Activated CD4-positive, alpha-beta memory T cell treated with anti-CD3 and anti-CD28 coated beads for 36 hours (primary cell): ENCODE results near the gene MAPK8IP1. TPM values are rescaled to one million over a fixed set of nuclear protein-coding genes. Genes with fewer than 3 reads are reported as not detected.

ENCODE experiments used
- CTCF ChIA-PET: fragments of 350-600 bp; sonication (Branson Sonifier 250); formaldehyde crosslinking; loops from one replicate; lab custom pipeline; 2021; ENCODE audit warnings: antibody characterized with exemption, inconsistent platforms; lab: Charles Lee
- POLR2A ChIA-PET: fragments of 350-600 bp; sonication (Branson Sonifier 250); formaldehyde crosslinking; loops from one replicate; lab custom pipeline; 2021; ENCODE audit warnings: antibody characterized with exemption; lab: Charles Lee
- DNase-seq: peaks from one replicate; pipeline ENCODE4 v3.0.0-alpha.2; 2020
- H3K27ac Mint-ChIP-seq: one replicate; pipeline ENCODE4 v1.8.0; 2021; ENCODE audit warnings: mixed read lengths
- H3K27me3 Mint-ChIP-seq: one replicate; pipeline ENCODE4 v1.8.0; 2021; ENCODE audit warnings: mixed read lengths
- H3K36me3 Mint-ChIP-seq: one replicate; pipeline ENCODE4 v1.8.0; 2021; ENCODE audit warnings: mixed read lengths
- H3K4me1 Mint-ChIP-seq: one replicate; pipeline ENCODE4 v1.8.0; 2021; ENCODE audit warnings: low read depth, mixed read lengths
- H3K4me3 Mint-ChIP-seq: one replicate; pipeline ENCODE4 v1.8.0; 2021; ENCODE audit warnings: mild to moderate bottlenecking, mixed read lengths
- H3K9me3 Mint-ChIP-seq: one replicate; pipeline ENCODE4 v1.8.0; 2021; ENCODE audit warnings: mixed read lengths
- intact Hi-C: fragments of 100-400 bp; cut with micrococcal nuclease; formaldehyde crosslinking; loops from one replicate; pipeline ENCODE4 v1.15.1; 2023
- total RNA-seq, 2 experiments: library from RNA; stranded (reverse); gene quantifications; one replicate each; pipeline ENCODE4 v1.2.3, GENCODE V29; 2021

The MAPK8IP1 gene
- total RNA-seq, 2 experiments from 2014 or later: 0.43 to 0.58 TPM

GRCh38 chr11:45933846-45934579 lies 48.6 kb downstream of the MAPK8IP1 start:
- H3K27me3 Mint-ChIP-seq: no peaks in the 10 kb centered on the region
- peaks cover 8% of the 10 kb centered on the region for H3K36me3 Mint-ChIP-seq
- no peak overlapping the region for H3K27ac Mint-ChIP-seq
- no peak for DNase-seq
- H3K9me3 Mint-ChIP-seq: no peaks in the 10 kb centered on the region
- no peak overlapping the region for H3K4me3 Mint-ChIP-seq
- ChIA-PET POLR2A (no interaction called here), CTCF (no interaction called here)
- H3K4me1 Mint-ChIP-seq: peaks cover 26% of the 10 kb centered on the region
- intact Hi-C loops: no loop called here

- Mint-ChIP-seq H3K4me3 (no peak overlapping the region), H3K27me3 (no peaks in the 10 kb centered on the region), H3K4me1 (peaks cover 20% of the 10 kb centered on the region), H3K36me3 (peaks cover 8% of the 10 kb centered on the region), H3K9me3 (no peaks in the 10 kb centered on the region), H3K27ac (no peak overlapping the region)
- ChIA-PET CTCF (no interaction called here), POLR2A (no interaction called here)
- intact Hi-C loops: no loop called here
- no peak for DNase-seq
These were observed 49.3 kb downstream of the MAPK8IP1 start for GRCh38 chr11:45934580-45935318.

- Mint-ChIP-seq H3K9me3 (no peaks in the 10 kb centered on the region), H3K4me1 (peaks cover 12% of the 10 kb centered on the region), H3K27me3 (no peaks in the 10 kb centered on the region), H3K27ac (no peak overlapping the region), H3K36me3 (peaks cover 8% of the 10 kb centered on the region), H3K4me3 (no peak overlapping the region)
- ChIA-PET POLR2A (no interaction called here), CTCF (no interaction called here)
- DNase-seq: no peak
- intact Hi-C loops: no loop called here
These were observed 50.1 kb downstream of the MAPK8IP1 start for GRCh38 chr11:45935349-45936064.

GRCh38 chr11:45936511-45937054 lies 51.1 kb downstream of the MAPK8IP1 start:
- Mint-ChIP-seq H3K36me3 (peaks cover 8% of the 10 kb centered on the region), H3K9me3 (no peaks in the 10 kb centered on the region), H3K4me1 (peaks cover 5% of the 10 kb centered on the region), H3K27ac (no peak overlapping the region), H3K4me3 (no peak overlapping the region), H3K27me3 (no peaks in the 10 kb centered on the region)
- POLR2A ChIA-PET: no interaction called here
- no peak for DNase-seq
- intact Hi-C loops: no loop called here
- CTCF ChIA-PET: interaction anchor here (1.1 kb wide), 1 partner anchor 70 kb away, joined by 8 read pairs; no protein-coding TSS in a partner anchor

GRCh38 chr11:45937916-45938315 lies 52.5 kb downstream of the MAPK8IP1 start:
- Mint-ChIP-seq H3K27me3 (no peaks in the 10 kb centered on the region), H3K27ac (no peak overlapping the region), H3K4me1 (peaks cover 3% of the 10 kb centered on the region), H3K36me3 (peaks cover 12% of the 10 kb centered on the region), H3K4me3 (no peak overlapping the region), H3K9me3 (no peaks in the 10 kb centered on the region)
- intact Hi-C loops: no loop called here
- DNase-seq: no peak
- POLR2A ChIA-PET: no interaction called here
- CTCF ChIA-PET: no interaction called here

- H3K9me3 Mint-ChIP-seq: no peaks in the 10 kb centered on the region
- no peaks in the 10 kb centered on the region for H3K27me3 Mint-ChIP-seq
- ChIA-PET CTCF (interaction anchor here (1.1 kb wide), 1 partner anchor 25 kb away, joined by 3 read pairs; no protein-coding TSS in a partner anchor), POLR2A (no interaction called here)
- H3K4me1 Mint-ChIP-seq: peaks cover 3% of the 10 kb centered on the region
- no peak overlapping the region for H3K4me3 Mint-ChIP-seq
- no peak overlapping the region for H3K27ac Mint-ChIP-seq
- intact Hi-C loops: no loop called here
- no peak for DNase-seq
- H3K36me3 Mint-ChIP-seq: peaks cover 11% of the 10 kb centered on the region
These were observed 54.4 kb downstream of the MAPK8IP1 start for GRCh38 chr11:45939836-45940235.

- no peak overlapping the region for H3K27ac Mint-ChIP-seq
- peaks cover 14% of the 10 kb centered on the region for H3K36me3 Mint-ChIP-seq
- no peaks in the 10 kb centered on the region for H3K27me3 Mint-ChIP-seq
- H3K4me3 Mint-ChIP-seq: no peak overlapping the region
- ChIA-PET CTCF (interaction anchor here (1.0 kb wide), 1 partner anchor 24 kb away, joined by 4 read pairs; no protein-coding TSS in a partner anchor), POLR2A (no interaction called here)
- no peaks in the 10 kb centered on the region for H3K9me3 Mint-ChIP-seq
- peaks cover 3% of the 10 kb centered on the region for H3K4me1 Mint-ChIP-seq
- DNase-seq: no peak
- intact Hi-C loops: no loop called here
These were observed 55.8 kb downstream of the MAPK8IP1 start for GRCh38 chr11:45941285-45941684.

GRCh38 chr11:45942381-45942780 lies 56.9 kb downstream of the MAPK8IP1 start:
- Mint-ChIP-seq H3K27ac (no peak overlapping the region), H3K36me3 (peaks cover 11% of the 10 kb centered on the region), H3K27me3 (no peaks in the 10 kb centered on the region), H3K9me3 (no peaks in the 10 kb centered on the region), H3K4me3 (no peak overlapping the region), H3K4me1 (peaks cover 3% of the 10 kb centered on the region)
- intact Hi-C loops: no loop called here
- ChIA-PET CTCF (interaction anchor here (0.7 kb wide), 1 partner anchor 69 kb away, joined by 3 read pairs; no protein-coding TSS in a partner anchor), POLR2A (no interaction called here)
- no peak for DNase-seq

GRCh38 chr11:45945397-45945999 lies 60.0 kb downstream of the MAPK8IP1 start:
- no peaks in the 10 kb centered on the region for H3K9me3 Mint-ChIP-seq
- peaks cover 22% of the 10 kb centered on the region for H3K36me3 Mint-ChIP-seq
- no peak overlapping the region for H3K4me3 Mint-ChIP-seq
- peaks cover 3% of the 10 kb centered on the region for H3K4me1 Mint-ChIP-seq
- POLR2A ChIA-PET: no interaction called here
- CTCF ChIA-PET: no interaction called here
- H3K27me3 Mint-ChIP-seq: no peaks in the 10 kb centered on the region
- intact Hi-C loops: no loop called here
- DNase-seq: no peak
- H3K27ac Mint-ChIP-seq: no peak overlapping the region

- no peak overlapping the region for H3K4me3 Mint-ChIP-seq
- H3K36me3 Mint-ChIP-seq: peaks cover 19% of the 10 kb centered on the region
- no peak for DNase-seq
- no peaks in the 10 kb centered on the region for H3K27me3 Mint-ChIP-seq
- H3K9me3 Mint-ChIP-seq: no peaks in the 10 kb centered on the region
- intact Hi-C loops: no loop called here
- H3K27ac Mint-ChIP-seq: no peak overlapping the region
- ChIA-PET POLR2A (interaction anchor here (0.7 kb wide), 1 partner anchor 39 kb away, joined by 3 read pairs; no protein-coding TSS in a partner anchor), CTCF (interaction anchor here (5.8 kb wide), 1 partner anchor 18 kb away, joined by 34 read pairs; no protein-coding TSS in a partner anchor)
- H3K4me1 Mint-ChIP-seq: no peaks in the 10 kb centered on the region
These were observed 62.4 kb downstream of the MAPK8IP1 start for GRCh38 chr11:45947885-45948284.

GRCh38 chr11:45948356-45948755 lies 62.9 kb downstream of the MAPK8IP1 start:
- ChIA-PET CTCF (interaction anchor here (5.8 kb wide), 1 partner anchor 17 kb away, joined by 34 read pairs; no protein-coding TSS in a partner anchor), POLR2A (interaction anchor here (0.7 kb wide), 1 partner anchor 39 kb away, joined by 3 read pairs; no protein-coding TSS in a partner anchor)
- Mint-ChIP-seq H3K9me3 (no peaks in the 10 kb centered on the region), H3K27me3 (no peaks in the 10 kb centered on the region), H3K4me3 (no peak overlapping the region), H3K36me3 (peaks cover 22% of the 10 kb centered on the region), H3K4me1 (no peaks in the 10 kb centered on the region), H3K27ac (no peak overlapping the region)
- DNase-seq: no peak
- intact Hi-C loops: no loop called here
